HG03439 (cell line): ENCODE results near the gene SF3B3.
A peak's percentile ranks its signal among the peaks of the same experiment; 100 is the strongest.
"Not testable (repeated sequence)": the region's sequence is repeated elsewhere in the genome, so short reads cannot be mapped to it uniquely, and the experiment has no call there.

Experiments used
- ATAC-seq: cut with Tn5 transposase; IDR thresholded peaks from one replicate; pipeline ENCODE4 v1.9.1; 2021; ENCODE audit warnings: mild to moderate bottlenecking, moderate library complexity; ENCODE audit not compliant: unreplicated experiment

Gene SF3B3

GRCh38 chr16:70510216-70510615 is 13.4 kb upstream of the SF3B3 start:
- no peak for ATAC-seq

GRCh38 chr16:70511833-70512232 is 11.8 kb upstream of the SF3B3 start:
- ATAC-seq: no peak

GRCh38 chr16:70512456-70512855 is 11.2 kb upstream of the SF3B3 start:
- ATAC-seq: no peak

- no peak for ATAC-seq
Measured at GRCh38 chr16:70520612-70521297, 2.9 kb upstream of the SF3B3 start.

GRCh38 chr16:70522216-70523075 is 1.2 kb upstream of the SF3B3 start:
- no peak for ATAC-seq

GRCh38 chr16:70523076-70523742 is 407 bp upstream of the SF3B3 start, which contains the start of gene COG4:
COG4 (minus strand) TSS chr16:70523554; CDS start chr16:70523543, 11 bp downstream.
- ATAC-seq: peak; percentile 62

- ATAC-seq: peak; percentile 4
Measured at GRCh38 chr16:70524399-70524825, 796 bp downstream of the SF3B3 start.

- no peak for ATAC-seq
Measured at GRCh38 chr16:70526403-70526802, 2.8 kb downstream of the SF3B3 start.

GRCh38 chr16:70527315-70527996 is 3.8 kb downstream of the SF3B3 start:
- no peak for ATAC-seq

- ATAC-seq: no peak
Measured at GRCh38 chr16:70529051-70529777, 5.6 kb downstream of the SF3B3 start.

- not testable (repeated sequence) for ATAC-seq
Measured at GRCh38 chr16:70529954-70530353, 6.3 kb downstream of the SF3B3 start.

- ATAC-seq: no peak
Measured at GRCh38 chr16:70534971-70535370, 11.4 kb downstream of the SF3B3 start.

GRCh38 chr16:70540994-70541393 is 17.4 kb downstream of the SF3B3 start:
- ATAC-seq: no peak

- ATAC-seq: no peak
Measured at GRCh38 chr16:70544548-70544947, 20.9 kb downstream of the SF3B3 start.

GRCh38 chr16:70548936-70549335 is 25.3 kb downstream of the SF3B3 start:
- ATAC-seq: no peak

GRCh38 chr16:70550082-70550481 is 26.5 kb downstream of the SF3B3 start:
- no peak for ATAC-seq

GRCh38 chr16:70551788-70552187 is 28.2 kb downstream of the SF3B3 start:
- no peak for ATAC-seq

GRCh38 chr16:70552675-70553074 is 29.1 kb downstream of the SF3B3 start:
- ATAC-seq: no peak

- ATAC-seq: no peak
Measured at GRCh38 chr16:70553645-70554044, 30.0 kb downstream of the SF3B3 start.

GRCh38 chr16:70556063-70556462 is 32.4 kb downstream of the SF3B3 start:
- no peak for ATAC-seq
